ENCODE measurements around the gene MAP7. TPM values are rescaled to one million over a fixed set of nuclear protein-coding genes. Genes with fewer than 3 reads are reported as not detected.
"Not testable (repeated sequence)": the region's sequence is repeated elsewhere in the genome, so short reads cannot be mapped to it uniquely, and the experiment has no call there.

Gene MAP7
- total RNA-seq, 2 donors from 2014 or later: 5.1 to 6.9 TPM

- H3K4me1 ChIP-seq (ENCODE audit: control insufficient read depth in 1 of 2, low read depth in 2 of 2): peaks cover 19 to 54% of the 10 kb centered on the region in 2 donors
- DNase-seq (ENCODE audit: low spot score) (no peak), ATAC-seq (ENCODE audit: insufficient number of reproducible peaks, low FRiP score, low read depth) (peak; percentile 79)
- H3K9me3 ChIP-seq: no peaks in the 10 kb centered on the region
- peaks cover 31% of the 10 kb centered on the region for H3K36me3 ChIP-seq
- H3K27ac ChIP-seq: peak overlapping the region; percentile 86 to 95
- no peaks in the 10 kb centered on the region for H3K27me3 ChIP-seq (replicated peaks; ENCODE audit: insufficient read depth)
- no peak overlapping the region for H3K4me3 ChIP-seq
- TF ChIP-seq CTCF (IDR thresholded peaks at IDR 0.05): no peak
Measured at GRCh38 chr6:136586295-136586694, 36.1 kb upstream of the MAP7 start.

GRCh38 chr6:136585523-136585922, 35.3 kb upstream of the MAP7 start:
- not testable (repeated sequence) for H3K4me3 ChIP-seq; ATAC-seq (ENCODE audit: insufficient number of reproducible peaks, low FRiP score, low read depth); H3K9me3 ChIP-seq; DNase-seq (ENCODE audit: low spot score); H3K27me3 ChIP-seq (replicated peaks; ENCODE audit: insufficient read depth)
- Histone ChIP-seq H3K36me3 (peaks cover 28% of the 10 kb centered on the region), H3K27ac (peak overlapping the region; percentile 86 to 95), H3K4me1 (ENCODE audit: control insufficient read depth in 1 of 2, low read depth in 2 of 2) (peaks cover 19 to 54% of the 10 kb centered on the region in 2 donors)

DNA sequence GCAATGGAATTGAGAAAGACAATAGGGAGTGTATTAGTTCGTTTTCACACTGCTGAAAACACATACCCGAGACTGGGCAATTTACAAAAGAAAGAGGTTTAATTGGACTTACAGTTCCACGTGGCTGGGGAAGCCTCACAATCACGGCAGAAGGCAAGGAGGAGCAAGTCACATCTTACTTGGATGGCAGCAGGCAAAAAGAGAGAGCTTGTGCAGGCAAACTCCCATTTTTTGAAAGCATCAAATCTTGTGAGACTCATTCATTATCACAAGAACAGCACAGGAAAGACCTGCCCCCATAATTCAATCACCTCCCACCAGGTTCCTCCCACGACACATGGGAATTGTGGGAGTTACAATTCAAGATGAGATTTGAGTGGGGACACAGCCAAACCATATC, 34.1 kb upstream of the MAP7 start:
- Histone ChIP-seq H3K27ac (peak overlapping the region; percentile 86 to 95), H3K4me1 (ENCODE audit: control insufficient read depth in 1 of 2, low read depth in 2 of 2) (peaks cover 19 to 54% of the 10 kb centered on the region in 2 donors), H3K36me3 (peaks cover 23% of the 10 kb centered on the region)
- ATAC-seq (ENCODE audit: insufficient number of reproducible peaks, low FRiP score, low read depth); H3K9me3 ChIP-seq; H3K4me3 ChIP-seq; H3K27me3 ChIP-seq (replicated peaks; ENCODE audit: insufficient read depth); DNase-seq (ENCODE audit: low spot score): not testable (repeated sequence)

GRCh38 chr6:136582711-136583471, 32.7 kb upstream of the MAP7 start:
- DNase-seq (ENCODE audit: low spot score) (no peak), ATAC-seq (ENCODE audit: insufficient number of reproducible peaks, low FRiP score, low read depth) (peak; percentile 51)
- Histone ChIP-seq H3K36me3 (peaks cover 17% of the 10 kb centered on the region), H3K4me1 (ENCODE audit: control insufficient read depth in 1 of 2, low read depth in 2 of 2) (peaks cover 19 to 52% of the 10 kb centered on the region in 2 donors), H3K27ac (peak overlapping the region; percentile 86 to 95), H3K4me3 (no peak overlapping the region), H3K27me3 (replicated peaks; ENCODE audit: insufficient read depth) (no peaks in the 10 kb centered on the region), H3K9me3 (no peaks in the 10 kb centered on the region)
- peak; percentile 56 for TF ChIP-seq CTCF (IDR thresholded peaks at IDR 0.05)

DNA sequence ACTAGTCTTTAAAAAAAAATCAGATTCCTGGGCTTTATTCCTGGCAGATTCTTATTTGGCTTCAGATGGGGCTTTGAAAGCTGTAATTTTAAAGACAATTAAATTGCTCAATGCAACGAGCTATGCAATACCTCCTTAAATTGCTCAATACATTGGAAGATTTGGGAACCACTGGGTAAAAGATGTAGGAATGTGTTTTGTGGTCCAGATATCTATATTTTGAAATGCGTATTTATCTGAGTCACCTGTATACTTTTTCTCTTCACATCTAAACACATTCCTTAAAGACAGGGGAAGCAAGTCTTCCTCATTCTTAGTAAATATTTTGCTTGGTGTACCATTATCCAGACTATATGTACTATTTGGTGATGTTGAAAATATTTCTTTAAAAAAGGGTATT, 29.6 kb upstream of the MAP7 start:
- ATAC-seq (ENCODE audit: insufficient number of reproducible peaks, low FRiP score, low read depth): no peak
- no peak overlapping the region for H3K4me3 ChIP-seq
- peaks cover 6 to 23% of the 10 kb centered on the region in 2 donors for H3K4me1 ChIP-seq (ENCODE audit: control insufficient read depth in 1 of 2, low read depth in 2 of 2)
- no peak for DNase-seq (ENCODE audit: low spot score)
- no peak overlapping the region for H3K27ac ChIP-seq
- H3K9me3 ChIP-seq: no peaks in the 10 kb centered on the region
- TF ChIP-seq CTCF (IDR thresholded peaks at IDR 0.05): no peak
- H3K27me3 ChIP-seq (replicated peaks; ENCODE audit: insufficient read depth): no peaks in the 10 kb centered on the region
- peaks cover 28% of the 10 kb centered on the region for H3K36me3 ChIP-seq

GRCh38 chr6:136576821-136577220, 26.6 kb upstream of the MAP7 start:
- H3K36me3 ChIP-seq: peaks cover 46% of the 10 kb centered on the region
- no peak for DNase-seq (ENCODE audit: low spot score)
- H3K4me3 ChIP-seq: no peak overlapping the region
- H3K27ac ChIP-seq: no peak overlapping the region
- H3K4me1 ChIP-seq (ENCODE audit: control insufficient read depth in 1 of 2, low read depth in 2 of 2): no peaks in the 10 kb centered on the region
- TF ChIP-seq CTCF (IDR thresholded peaks at IDR 0.05): no peak
- no peaks in the 10 kb centered on the region for H3K27me3 ChIP-seq (replicated peaks; ENCODE audit: insufficient read depth)
- H3K9me3 ChIP-seq: no peaks in the 10 kb centered on the region
- no peak for ATAC-seq (ENCODE audit: insufficient number of reproducible peaks, low FRiP score, low read depth)

Measured in thoracic aorta (tissue), 2 donors.